ENCODE measurements around the gene WNT3A. TPM values are rescaled to one million over a fixed set of nuclear protein-coding genes. Genes with fewer than 3 reads are reported as not detected.
A peak's percentile ranks its signal among the peaks of the same experiment; 100 is the strongest.

Gene WNT3A
- total RNA-seq, 4 donors from 2014 or later: not detected

DNA sequence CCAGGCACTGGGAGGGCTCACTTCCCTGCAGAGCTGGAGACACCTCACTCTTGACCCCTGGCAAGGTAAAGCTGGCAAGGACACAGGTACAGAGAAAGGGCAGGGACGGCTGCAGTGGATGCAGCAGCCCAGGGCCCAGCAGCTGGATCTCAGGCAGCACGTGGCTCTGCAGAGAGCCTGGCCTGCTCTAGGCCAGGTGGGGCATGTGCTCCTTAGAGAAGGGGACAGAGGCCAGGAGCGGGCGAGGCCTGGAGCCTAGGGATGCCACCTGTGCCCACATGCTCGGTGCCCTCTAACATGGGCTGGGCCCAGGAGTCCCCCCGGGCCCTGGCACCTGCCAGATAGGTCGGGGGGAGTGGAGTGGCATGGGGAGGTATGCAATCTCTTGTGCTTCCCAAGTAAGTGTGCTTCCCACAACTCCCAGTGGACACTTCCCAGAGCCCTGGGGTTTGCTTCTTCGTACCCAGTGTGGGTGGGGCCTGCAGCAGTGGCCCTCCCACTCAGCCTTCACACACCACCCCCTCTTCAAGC is 30.0 kb downstream of the WNT3A start:
- TF ChIP-seq, protein P1, sequence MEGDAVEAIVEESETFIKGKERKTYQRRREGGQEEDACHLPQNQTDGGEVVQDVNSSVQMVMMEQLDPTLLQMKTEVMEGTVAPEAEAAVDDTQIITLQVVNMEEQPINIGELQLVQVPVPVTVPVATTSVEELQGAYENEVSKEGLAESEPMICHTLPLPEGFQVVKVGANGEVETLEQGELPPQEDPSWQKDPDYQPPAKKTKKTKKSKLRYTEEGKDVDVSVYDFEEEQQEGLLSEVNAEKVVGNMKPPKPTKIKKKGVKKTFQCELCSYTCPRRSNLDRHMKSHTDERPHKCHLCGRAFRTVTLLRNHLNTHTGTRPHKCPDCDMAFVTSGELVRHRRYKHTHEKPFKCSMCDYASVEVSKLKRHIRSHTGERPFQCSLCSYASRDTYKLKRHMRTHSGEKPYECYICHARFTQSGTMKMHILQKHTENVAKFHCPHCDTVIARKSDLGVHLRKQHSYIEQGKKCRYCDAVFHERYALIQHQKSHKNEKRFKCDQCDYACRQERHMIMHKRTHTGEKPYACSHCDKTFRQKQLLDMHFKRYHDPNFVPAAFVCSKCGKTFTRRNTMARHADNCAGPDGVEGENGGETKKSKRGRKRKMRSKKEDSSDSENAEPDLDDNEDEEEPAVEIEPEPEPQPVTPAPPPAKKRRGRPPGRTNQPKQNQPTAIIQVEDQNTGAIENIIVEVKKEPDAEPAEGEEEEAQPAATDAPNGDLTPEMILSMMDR (IDR thresholded peaks at IDR 0.05): no peak
- ATAC-seq (ENCODE audit: low FRiP score) (no peak), DNase-seq (ENCODE audit: low spot score) (no peak)

DNA sequence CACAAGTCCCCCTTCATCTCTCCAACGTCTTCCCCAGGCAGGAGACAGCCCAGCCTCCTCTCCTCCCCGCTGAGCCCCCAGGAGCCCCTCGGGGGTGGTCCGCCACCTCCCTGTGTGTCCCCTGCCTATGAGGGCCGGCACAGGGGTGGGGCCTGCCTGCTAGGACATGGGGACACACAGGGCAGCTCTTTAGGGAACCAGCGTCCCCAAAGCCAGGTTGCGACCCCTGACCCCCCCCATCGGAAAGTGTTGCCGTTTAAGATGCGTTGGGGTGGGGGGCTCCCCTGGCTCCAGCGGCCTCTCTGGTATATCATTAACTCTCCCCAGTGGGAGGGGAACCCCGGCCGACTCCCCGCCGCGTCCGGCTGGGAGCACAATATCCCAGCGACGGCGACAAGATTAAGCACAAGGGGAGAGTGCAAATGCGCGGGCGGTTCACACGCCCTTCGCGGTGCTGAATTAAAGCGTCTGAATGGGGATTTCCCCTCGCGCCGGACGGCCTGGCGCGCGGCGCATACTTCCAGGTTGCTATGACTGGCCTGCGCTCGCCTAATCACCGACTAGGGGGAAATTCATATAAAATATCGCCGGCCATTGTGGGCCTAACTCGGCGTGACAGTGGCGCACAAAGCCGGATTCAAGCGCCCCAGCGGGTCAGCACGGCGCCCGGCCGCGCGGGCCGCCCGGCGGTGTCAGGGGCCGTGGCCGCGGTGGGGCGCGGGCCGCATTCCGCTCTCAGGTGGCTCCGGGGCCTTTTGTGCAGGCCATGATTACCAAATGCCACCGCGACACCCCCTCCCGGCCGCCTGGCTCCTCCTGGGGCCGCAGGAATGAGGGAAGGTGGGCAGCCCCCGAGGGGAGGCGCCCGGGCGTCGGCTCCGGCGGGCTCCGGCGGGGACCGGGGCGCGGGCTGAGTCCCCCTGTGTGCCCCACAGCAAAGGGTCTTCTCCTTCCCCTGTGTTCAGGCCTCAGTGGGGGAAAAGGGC is 30.9 kb downstream of the WNT3A start:
- TF ChIP-seq, protein P1 (IDR thresholded peaks at IDR 0.05): no peak
- DNase-seq (ENCODE audit: low spot score) (no peak), ATAC-seq (ENCODE audit: low FRiP score) (peak; percentile 73)

- ATAC-seq (ENCODE audit: low FRiP score) (no peak), DNase-seq (ENCODE audit: low spot score) (no peak)
- TF ChIP-seq, protein P1 (IDR thresholded peaks at IDR 0.05): no peak
These were observed 31.7 kb downstream of the WNT3A start for GRCh38 chr1:228038387-228039005.

- ATAC-seq (ENCODE audit: low FRiP score): no peak
- no peak for DNase-seq (ENCODE audit: low spot score)
These were observed 32.5 kb downstream of the WNT3A start for GRCh38 chr1:228039006-228039903.

DNA sequence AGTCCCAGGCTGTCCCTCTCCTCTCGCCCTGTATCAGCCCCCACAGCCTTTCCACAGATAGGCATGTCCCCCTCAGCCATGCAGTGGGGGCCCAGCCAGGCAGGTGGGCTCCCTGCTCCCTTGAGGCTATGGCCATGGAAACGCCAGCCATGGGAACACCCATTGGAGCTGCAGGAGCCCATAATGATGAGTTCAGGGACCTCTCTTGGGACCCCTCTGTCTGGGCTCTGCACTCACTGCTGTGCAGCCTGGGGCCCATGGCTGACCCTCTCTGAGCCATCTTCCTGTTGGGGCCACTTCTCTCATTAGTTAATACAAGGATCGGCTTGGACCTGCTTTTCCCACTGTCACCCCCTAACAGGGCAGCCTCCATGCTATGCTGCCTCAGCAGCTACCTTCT is 33.2 kb downstream of the WNT3A start:
- ATAC-seq (ENCODE audit: low FRiP score) (no peak), DNase-seq (ENCODE audit: low spot score) (no peak)
- TF ChIP-seq, protein P1 (IDR thresholded peaks at IDR 0.05): no peak

More at GRCh38 chr1:228039006-228039903, 32.5 kb downstream of the WNT3A start:
- TF ChIP-seq, protein P1 (IDR thresholded peaks at IDR 0.05): no peak

DNA sequence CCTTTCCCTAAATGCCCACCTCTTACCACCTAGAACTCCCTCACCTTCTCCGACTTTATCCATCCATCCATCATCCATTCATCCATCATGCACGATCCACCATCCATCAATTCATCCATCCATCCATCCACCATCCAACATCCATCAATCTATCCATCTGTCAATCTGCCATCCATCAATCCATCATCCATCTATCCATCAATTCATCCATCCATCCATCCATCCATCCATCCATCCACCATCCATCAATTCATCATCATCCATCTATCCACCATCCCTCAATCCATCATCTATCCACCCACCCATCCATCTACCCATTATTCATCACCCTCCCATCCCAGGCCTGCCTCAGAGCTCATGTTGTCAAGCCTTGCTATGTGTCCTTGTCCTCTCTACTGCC is 34.5 kb downstream of the WNT3A start:
- ATAC-seq (ENCODE audit: low FRiP score) (no peak), DNase-seq (ENCODE audit: low spot score) (no peak)
- TF ChIP-seq, protein P1 (IDR thresholded peaks at IDR 0.05): no peak
